A549 (cell line): Measurements from ENCODE around the gene TSG101. TPM values are rescaled to one million over a fixed set of nuclear protein-coding genes. Genes with fewer than 3 reads are reported as not detected.

Experiments used
- ATAC-seq, 2 experiments: fragments of 200-7000 bp in 1 of 2; fragments of >200 bp in 1 of 2; cut with Nextera tagmentation in 1 of 2; cut with Tn5 transposase in 1 of 2; 3 replicates each; pipeline versions ENCODE4 v1.8.0 to v1.9.1; 2018 to 2020; ENCODE audit warnings: mild to moderate bottlenecking in 1 of 2, moderate library complexity in 1 of 2
- CTCF ChIA-PET: fragments of 300-600 bp; sonication (Branson Sonifier 250); formaldehyde crosslinking; extraction: SDS; loops from one replicate; lab custom pipeline; 2021; ENCODE audit warnings: antibody characterized with exemption, inconsistent platforms; lab: Yijun Ruan, JAX
- POLR2A ChIA-PET: fragments of 350-600 bp; formaldehyde crosslinking; extraction: SDS; loops from one replicate; lab custom pipeline; 2021; ENCODE audit warnings: antibody characterized with exemption, inconsistent platforms; lab: Yijun Ruan, JAX
- DNase-seq, 2 experiments: peaks; one replicate each; pipeline versions ENCODE4 v3.0.0 to v3.0.0-alpha.2; 2011 to 2016; ENCODE audit warnings: low read depth in 1 of 2, low spot score in 1 of 2
- FAIRE-seq: peaks from 2 replicates; lab custom pipeline; 2011; peaks lifted over from hg19 to GRCh38; lab: Jason Lieb, UNC
- H3K27ac ChIP-seq, 2 experiments: fragments of >200 bp; sonication (Bioruptor Twin); formaldehyde crosslinking; 3 replicates each; pipeline ENCODE4 v1.5.1; 2016 to 2017
- H3K4me1 ChIP-seq: fragments of >200 bp; sonication (Bioruptor Twin); formaldehyde crosslinking; 3 replicates; pipeline ENCODE4 v1.6.1; 2016
- H3K4me2 ChIP-seq: fragments of >200 bp; sonication (Bioruptor Twin); formaldehyde crosslinking; 3 replicates; pipeline ENCODE4 v1.6.1; 2016
- H3K4me3 ChIP-seq: fragments of >200 bp; sonication (Bioruptor Twin); formaldehyde crosslinking; 3 replicates; pipeline ENCODE4 v1.5.1; 2016
- H3K9me3 ChIP-seq: fragments of >200 bp; sonication (Bioruptor Twin); formaldehyde crosslinking; 3 replicates; pipeline ENCODE4 v1.6.1; 2016
- CEBPB ChIP-seq, 2 experiments: fragments of >200 bp in 1 of 2; sonication (Bioruptor Twin) in 1 of 2; formaldehyde crosslinking in 1 of 2; IDR thresholded peaks; 2 replicates each; pipeline ENCODE4 v1.6.1; 2012 to 2016
- CTCF ChIP-seq: fragments of >200 bp; sonication (Bioruptor Twin); formaldehyde crosslinking; IDR thresholded peaks from 3 replicates; pipeline ENCODE4 v1.5.1; 2016
- ESRRA ChIP-seq: fragments of 150-350 bp; IDR thresholded peaks from 2 replicates; pipeline ENCODE4 v1.6.1; 2014; ENCODE audit warnings: mild to moderate bottlenecking, low read length, borderline replicate concordance
- FOSL2 ChIP-seq, 2 experiments: fragments of 450-650 bp in 1 of 2; fragments of >200 bp in 1 of 2; sonication (Bioruptor Twin) in 1 of 2; formaldehyde crosslinking; IDR thresholded peaks; 2 replicates each; pipeline versions ENCODE4 v1.5.0 to v1.6.1; 2016 to 2020; ENCODE audit warnings: mild to moderate bottlenecking in 1 of 2, moderate library complexity in 1 of 2
- FOXS1 ChIP-seq: fragments of 250-450 bp; sonication (Bioruptor Pico); IDR thresholded peaks from 2 replicates; pipeline ENCODE4 v1.5.0; 2020; ENCODE audit warnings: mild to moderate bottlenecking, moderate library complexity
- HDAC2 ChIP-seq: fragments of 200-600 bp; sonication (generic); IDR thresholded peaks from 2 replicates; pipeline ENCODE4 v1.6.1; 2016
- HEYL ChIP-seq: fragments of 250-450 bp; sonication (Bioruptor Pico); IDR thresholded peaks from 2 replicates; pipeline ENCODE4 v1.8.0; 2021; ENCODE audit warnings: mild to moderate bottlenecking, moderate library complexity
- HOXA7 ChIP-seq: fragments of 250-450 bp; sonication (Bioruptor Pico); IDR thresholded peaks from 2 replicates; pipeline ENCODE4 v1.5.0; 2020; ENCODE audit warnings: mild to moderate bottlenecking, moderate library complexity
- HOXB13 ChIP-seq: fragments of 250-450 bp; sonication (Bioruptor Pico); IDR thresholded peaks from 2 replicates; pipeline ENCODE4 v1.5.0; 2020; ENCODE audit warnings: low read depth, mild to moderate bottlenecking, moderate library complexity
- HOXB5 ChIP-seq: fragments of 250-450 bp; sonication (Bioruptor Pico); IDR thresholded peaks from 2 replicates; pipeline ENCODE4 v1.5.0; 2020; ENCODE audit warnings: mild to moderate bottlenecking, moderate library complexity
- KDM5A ChIP-seq: fragments of 200-600 bp; sonication (generic); IDR thresholded peaks from 2 replicates; pipeline ENCODE4 v1.6.1; 2016; ENCODE audit warnings: antibody characterized with exemption, mild to moderate bottlenecking
- MYC ChIP-seq: IDR thresholded peaks from 2 replicates; pipeline ENCODE4 v1.6.1; 2012; ENCODE audit warnings: mild to moderate bottlenecking, inconsistent platforms, low read length, improper control_type of control experiment, borderline replicate concordance
- NPAS2 ChIP-seq: fragments of 250-450 bp; sonication (Bioruptor Pico); IDR thresholded peaks from 2 replicates; pipeline ENCODE4 v1.8.0; 2022; ENCODE audit warnings: mild to moderate bottlenecking, moderate library complexity, borderline replicate concordance
- POLR2AphosphoS2 ChIP-seq: conservative IDR thresholded peaks from 2 replicates; pipeline ENCODE4 v1.6.1; 2012; ENCODE audit warnings: low read length, improper control_type of control experiment, inconsistent platforms
- RARB ChIP-seq: fragments of 250-450 bp; sonication (Bioruptor Pico); IDR thresholded peaks from 2 replicates; pipeline ENCODE4 v1.8.0; 2021; ENCODE audit warnings: mild to moderate bottlenecking, moderate library complexity
- RCOR1 ChIP-seq: fragments of 150-350 bp; IDR thresholded peaks from 2 replicates; pipeline ENCODE4 v1.6.1; 2014; ENCODE audit warnings: antibody characterized with exemption, low read length, low read depth
- RFX5 ChIP-seq: fragments of 450-650 bp; IDR thresholded peaks from 2 replicates; pipeline ENCODE4 v1.7.1; 2014; ENCODE audit warnings: antibody characterized with exemption, mild to moderate bottlenecking, moderate library complexity
- RNF2 ChIP-seq: fragments of 200-600 bp; sonication (generic); IDR thresholded peaks from 2 replicates; pipeline ENCODE4 v1.6.1; 2016; ENCODE audit warnings: low read depth, mild to moderate bottlenecking, antibody characterized with exemption, moderate library complexity, borderline replicate concordance
- TP53 ChIP-seq: fragments of 250-450 bp; sonication (Bioruptor Pico); IDR thresholded peaks from 2 replicates; pipeline ENCODE4 v1.5.0; 2021; ENCODE audit warnings: mild to moderate bottlenecking, moderate library complexity
- WGBS: methylation state at CpG from one replicate; pipeline ENCODE4 v1.1.6; 2017; ENCODE audit errors: missing lambda C conversion rate; 5-methylcytosine and 5-hydroxymethylcytosine counted together
- polyA plus RNA-seq, 4 experiments: library from polyadenylated mRNA; depleted of rRNA in 3 of 4; stranded (reverse); fragments of >200 nt; fragmentation: RNase III in 1 of 4; extraction: RNeasy Plus Mini Kit Qiagen cat#74134 plus additional on column Dnase treatment in 1 of 4; gene quantifications; 2 replicates in 3 of 4; 3 replicates in 1 of 4; pipeline ENCODE4 v1.2.3, GENCODE V29; 2011 to 2017
- TF ChIP-seq, protein P1 (sequence below): fragments of 450-650 bp; IDR thresholded peaks from 2 replicates; pipeline ENCODE4 v1.6.1; 2014; ENCODE audit warnings: antibody characterized with exemption
- TF ChIP-seq, protein P2 (sequence below): fragments of 250-450 bp; sonication (Bioruptor Pico); IDR thresholded peaks from 2 replicates; pipeline ENCODE4 v1.5.0; 2021; ENCODE audit warnings: mild to moderate bottlenecking, moderate library complexity, borderline replicate concordance

The TSG101 gene
- polyA plus RNA-seq, 2 of the 4 experiments (the other 2 are of a cell fraction) = 112 to 161 TPM

DNA sequence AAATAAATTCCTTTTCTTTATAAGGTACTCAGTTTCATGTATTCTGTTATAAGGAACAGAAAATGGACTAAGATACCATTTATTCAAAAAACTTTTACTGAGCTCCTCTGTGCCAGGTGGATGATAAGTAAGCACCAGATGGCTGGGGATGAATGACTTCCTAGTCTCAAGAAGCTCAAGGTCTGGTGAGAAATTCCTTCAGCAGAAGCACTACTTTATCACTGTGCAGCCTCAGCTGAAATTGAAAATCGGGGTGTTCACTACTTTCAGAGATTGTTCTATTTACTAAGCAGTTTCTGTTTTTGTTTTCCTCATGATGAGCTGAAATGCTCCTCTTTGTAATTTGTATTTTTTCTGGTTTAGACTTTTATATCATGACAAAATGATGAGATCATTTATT, 63.3 kb downstream of the TSG101 start:
- TF ChIP-seq HDAC2 (no peak), ESRRA (no peak), RARB (no peak), CEBPB (IDR thresholded peaks at IDR 0.05) (no peak), RFX5 (no peak), RNF2 (no peak), FOSL2 (IDR thresholded peaks at IDR 0.05) (no peak), FOSL2 (CRISPR knock-in tag; IDR thresholded peaks at IDR 0.05) (no peak)
- TF ChIP-seq, all 56 proteins: peak for 0
- H3K4me1 ChIP-seq = no peaks in the 10 kb centered on the region
- CTCF ChIA-PET = no interaction called here
- no peak overlapping the region for H3K4me3 ChIP-seq
- H3K9me3 ChIP-seq = no peaks in the 10 kb centered on the region
- FAIRE-seq (no peak), ATAC-seq (no peak), DNase-seq (no peak)
- no peak overlapping the region for H3K4me2 ChIP-seq
- no peak overlapping the region for H3K27ac ChIP-seq
- POLR2A ChIA-PET = no interaction called here
- WGBS = 36% methylated on average over 1 of the region's 1 CpG

GRCh38 chr11:18461909-18462308, 64.8 kb downstream of the TSG101 start:
- H3K4me2 ChIP-seq = no peak overlapping the region
- no peak for ATAC-seq
- TF ChIP-seq HOXA7 (CRISPR knock-in tag) = no peak
- TF ChIP-seq POLR2AphosphoS2 = no peak
- no peak for TF ChIP-seq RARB
- no peak for TF ChIP-seq RCOR1
- TF ChIP-seq HOXB13 (CRISPR knock-in tag) = no peak
- TF ChIP-seq KDM5A = no peak
- no peak for TF ChIP-seq HOXB5 (CRISPR knock-in tag)
- TF ChIP-seq MYC = no peak
- TF ChIP-seq CTCF = no peak
- TF ChIP-seq FOXS1 (CRISPR knock-in tag) = no peak
- no peak for TF ChIP-seq TP53 (CRISPR knock-in tag)
- no peak for TF ChIP-seq HDAC2
- no peak for TF ChIP-seq ESRRA
- TF ChIP-seq NPAS2 (CRISPR knock-in tag) = no peak
- TF ChIP-seq, protein P1, sequence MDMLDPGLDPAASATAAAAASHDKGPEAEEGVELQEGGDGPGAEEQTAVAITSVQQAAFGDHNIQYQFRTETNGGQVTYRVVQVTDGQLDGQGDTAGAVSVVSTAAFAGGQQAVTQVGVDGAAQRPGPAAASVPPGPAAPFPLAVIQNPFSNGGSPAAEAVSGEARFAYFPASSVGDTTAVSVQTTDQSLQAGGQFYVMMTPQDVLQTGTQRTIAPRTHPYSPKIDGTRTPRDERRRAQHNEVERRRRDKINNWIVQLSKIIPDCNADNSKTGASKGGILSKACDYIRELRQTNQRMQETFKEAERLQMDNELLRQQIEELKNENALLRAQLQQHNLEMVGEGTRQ = no peak
- no peak for TF ChIP-seq HEYL (CRISPR knock-in tag)
- TF ChIP-seq, protein P2, sequence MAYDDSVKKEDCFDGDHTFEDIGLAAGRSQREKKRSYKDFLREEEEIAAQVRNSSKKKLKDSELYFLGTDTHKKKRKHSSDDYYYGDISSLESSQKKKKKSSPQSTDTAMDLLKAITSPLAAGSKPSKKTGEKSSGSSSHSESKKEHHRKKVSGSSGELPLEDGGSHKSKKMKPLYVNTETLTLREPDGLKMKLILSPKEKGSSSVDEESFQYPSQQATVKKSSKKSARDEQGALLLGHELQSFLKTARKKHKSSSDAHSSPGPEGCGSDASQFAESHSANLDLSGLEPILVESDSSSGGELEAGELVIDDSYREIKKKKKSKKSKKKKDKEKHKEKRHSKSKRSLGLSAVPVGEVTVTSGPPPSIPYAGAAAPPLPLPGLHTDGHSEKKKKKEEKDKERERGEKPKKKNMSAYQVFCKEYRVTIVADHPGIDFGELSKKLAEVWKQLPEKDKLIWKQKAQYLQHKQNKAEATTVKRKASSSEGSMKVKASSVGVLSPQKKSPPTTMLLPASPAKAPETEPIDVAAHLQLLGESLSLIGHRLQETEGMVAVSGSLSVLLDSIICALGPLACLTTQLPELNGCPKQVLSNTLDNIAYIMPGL (CRISPR knock-in tag) = no peak
- TF ChIP-seq, all 56 proteins: peak for 0
- Histone ChIP-seq H3K9me3 (no peaks in the 10 kb centered on the region), H3K4me1 (peaks cover 8% of the 10 kb centered on the region; the same call in 1 of the 3 replicates), H3K27ac (no peak overlapping the region), H3K4me3 (no peak overlapping the region)
- DNase-seq (no peak), FAIRE-seq (no peak)
- ChIA-PET POLR2A (no interaction called here), CTCF (no interaction called here)
- 90% methylated on average over 6 of the region's 6 CpGs for WGBS
